Measurements from ENCODE around the gene GPR156. TPM values are rescaled to one million over a fixed set of nuclear protein-coding genes. Genes with fewer than 3 reads are reported as not detected.

Gene GPR156
- total and polyA plus RNA-seq, 2 of the 4 experiments (the other 2 are of a cell fraction): 0.09 to 0.18 TPM

DNA sequence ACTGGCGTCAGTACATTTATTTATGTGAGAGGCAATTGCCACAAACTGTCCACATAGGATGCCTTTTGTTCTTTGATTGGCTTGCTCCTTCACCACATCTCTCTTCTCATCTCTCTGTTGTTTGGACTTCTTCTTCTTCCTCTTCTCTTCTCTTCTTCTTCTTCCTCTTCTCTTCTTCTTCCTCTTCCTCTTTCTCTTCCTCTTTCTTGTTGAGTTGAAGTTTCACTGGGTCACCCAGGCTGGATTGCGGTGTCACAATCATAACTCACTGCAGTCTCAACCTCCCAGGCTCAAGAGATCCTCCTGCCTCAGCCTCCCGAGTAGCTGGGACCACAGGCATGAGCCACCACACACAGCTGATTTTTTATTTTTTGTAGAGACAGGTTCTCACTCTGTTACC, 123.1 kb downstream of the GPR156 start:
- intact Hi-C loops (cut with micrococcal nuclease): no loop called here
- CTCF ChIA-PET: no interaction called here

More for the DNA sequence above, 123.1 kb downstream of the GPR156 start:
- no peak overlapping the region for H2AFZ ChIP-seq (replicated peaks; ENCODE audit: low read length, poor library complexity)
- DNase-seq (no peak), ATAC-seq (ENCODE audit: low read depth) (no peak)
- peak overlapping the region; percentile 42 for H3K4ac ChIP-seq (ENCODE audit: low read depth, low read length)
- no peak overlapping the region for H2AK9ac ChIP-seq (replicated peaks; ENCODE audit: low read depth, low read length, poor library complexity)
- WGBS, 2 experiments (ENCODE audit: extremely low coverage in 2 of 2, insufficient read length in 1 of 2): 100% methylated on average over 2 of the region's 3 CpGs; no CpG with 5 or more reads in 1 of the 2 experiments
- no peak for TF ChIP-seq CHD1 (IDR thresholded peaks at IDR 0.05; ENCODE audit: low read depth, low read length)
- H3K27me3 ChIP-seq (ENCODE audit: control insufficient read depth, insufficient read depth, low read length): no peaks in the 10 kb centered on the region
- peak overlapping the region; percentile 54; the same call in 1 of the 2 replicates for H3K14ac ChIP-seq (replicated peaks; ENCODE audit: low read depth, low read length)
- no peak overlapping the region for H3K9ac ChIP-seq (ENCODE audit: low read depth, low read length)
- H2BK15ac ChIP-seq (ENCODE audit: low read depth, low read length): peak overlapping the region; percentile 91
- POLR2A ChIA-PET (ENCODE audit: unreplicated experiment): no interaction called here
- no peaks in the 10 kb centered on the region for H4K20me1 ChIP-seq (ENCODE audit: insufficient read depth, low read length)
- H3K79me1 ChIP-seq (ENCODE audit: low read depth in 1 of 2, low read length in 2 of 2): no peaks in the 10 kb centered on the region
- H3K18ac ChIP-seq (ENCODE audit: low read depth, low read length): peak overlapping the region; percentile 57
- H2AK5ac ChIP-seq (ENCODE audit: low read depth, low read length): peak overlapping the region; percentile 73; the same call in 1 of the 2 replicates
- H3K9me3 ChIP-seq (ENCODE audit: control insufficient read depth, insufficient read depth, low read length): no peaks in the 10 kb centered on the region
- 0 out of 2 replicates have a peak overlapping the region, but pooled peaks have one; percentile 30 for H4K5ac ChIP-seq (ENCODE audit: low read depth, low read length)
- no peak overlapping the region for H3K4me3 ChIP-seq (ENCODE audit: insufficient read depth, low read depth, low read length)
- H3K36me3 ChIP-seq (ENCODE audit: control insufficient read depth, insufficient read depth, low read length): no peaks in the 10 kb centered on the region
- dilution Hi-C loops (cut with HindIII; ENCODE audit: low sequenced_read_pairs, unreplicated experiment) (no loop called here), in situ Hi-C loops (cut with MboI; ENCODE audit: low sequenced_read_pairs) (no loop called here)
- peak overlapping the region; percentile 83 for H2BK120ac ChIP-seq (ENCODE audit: low read depth, low read length)
- H4K8ac ChIP-seq (ENCODE audit: low read depth in 2 of 2, low read length in 2 of 2): peak overlapping the region in 1 of 2 experiments; percentile 63; a peak in 1 of 4 replicates
- H3K4me1 ChIP-seq (ENCODE audit: control insufficient read depth, insufficient read depth, low read length): peaks cover 27% of the 10 kb centered on the region
- no TSS peak for BruUV-seq (replicated peaks)
- no peak overlapping the region for H3K4me2 ChIP-seq (ENCODE audit: low read depth, low read length)
- H2BK5ac ChIP-seq (ENCODE audit: low read depth, low read length, poor library complexity, severe bottlenecking): peak overlapping the region; percentile 14
- peak overlapping the region; percentile 86 for H2BK20ac ChIP-seq (ENCODE audit: low read depth, low read length)
- H3K23ac ChIP-seq (ENCODE audit: low read depth, low read length): peak overlapping the region; percentile 39; the same call in 1 of the 2 replicates
- peak overlapping the region; percentile 55 for H4K91ac ChIP-seq (ENCODE audit: insufficient read depth, low read depth, low read length)
- H3K56ac ChIP-seq (ENCODE audit: extremely low read depth, insufficient read depth, low read length): no peak overlapping the region
- no peak overlapping the region for H3K27ac ChIP-seq (ENCODE audit: insufficient read depth, low read length)
- peaks cover 5% of the 10 kb centered on the region for H3K9me1 ChIP-seq (ENCODE audit: insufficient read depth, low read length)
